IPS DF 19.7 (cell line): ENCODE measurements around the gene TRIOBP.

Experiments used
- DNase-seq: peaks from one replicate; pipeline ENCODE4 v3.0.0-alpha.2; 2013; ENCODE audit warnings: low read depth, low spot score

Gene TRIOBP

GRCh38 chr22:37804881-37805809 lies 108.3 kb downstream of the TRIOBP start:
- no peak for DNase-seq

GRCh38 chr22:37805810-37806277 lies 109.0 kb downstream of the TRIOBP start:
- no peak for DNase-seq

GRCh38 chr22:37806409-37807333 lies 109.8 kb downstream of the TRIOBP start:
- DNase-seq: no peak

GRCh38 chr22:37807410-37808293 lies 110.8 kb downstream of the TRIOBP start, which contains the start of gene GCAT:
GCAT (plus strand) TSS chr22:37807934; CDS start chr22:37807968, 34 bp downstream.
- no peak for DNase-seq

GRCh38 chr22:37808294-37808657 lies 111.4 kb downstream of the TRIOBP start:
- no peak for DNase-seq

GRCh38 chr22:37809672-37810333 lies 113.0 kb downstream of the TRIOBP start:
- no peak for DNase-seq

- DNase-seq: no peak
Measured at GRCh38 chr22:37811867-37812266, 115.0 kb downstream of the TRIOBP start.

- DNase-seq: no peak
Measured at GRCh38 chr22:37812869-37813678, 116.2 kb downstream of the TRIOBP start.

- DNase-seq: no peak
Measured at GRCh38 chr22:37815593-37815992, 118.7 kb downstream of the TRIOBP start.

- no peak for DNase-seq
Measured at GRCh38 chr22:37816543-37817180, 119.8 kb downstream of the TRIOBP start.

- DNase-seq: no peak
Measured at GRCh38 chr22:37817705-37818408, 121.0 kb downstream of the TRIOBP start.

GRCh38 chr22:37818409-37819104 lies 121.7 kb downstream of the TRIOBP start:
- DNase-seq: no peak

- no peak for DNase-seq
Measured at GRCh38 chr22:37819105-37819433, 122.2 kb downstream of the TRIOBP start.

GRCh38 chr22:37820350-37820749 lies 123.5 kb downstream of the TRIOBP start:
- DNase-seq: no peak

GRCh38 chr22:37822079-37822833 lies 125.4 kb downstream of the TRIOBP start:
- DNase-seq: no peak

GRCh38 chr22:37823134-37823985 lies 126.5 kb downstream of the TRIOBP start, which contains the start of gene GALR3:
GALR3 (plus strand) TSS chr22:37823382; CDS start chr22:37823407, 25 bp downstream.
- DNase-seq: no peak
